ENCODE data around the gene KCNS3.

- no peak for TF ChIP-seq CTCF (conservative IDR thresholded peaks at IDR 0.05 in 1 of 2, IDR thresholded peaks at IDR 0.05 in 1 of 2; ENCODE audit: low read depth in 1 of 2, low read length in 2 of 2)
- no peak for TF ChIP-seq EZH2 (IDR thresholded peaks at IDR 0.05; ENCODE audit: low read length, missing control alignments)
These were observed 56.9 kb downstream of the KCNS3 start for GRCh38 chr2:17935242-17935885.
